GM19035 (cell line): Measurements from ENCODE around the gene NMNAT3.

Experiments used
- ATAC-seq: cut with Tn5 transposase; IDR thresholded peaks from one replicate; pipeline ENCODE4 v1.9.1; 2021; ENCODE audit not compliant: unreplicated experiment

Gene NMNAT3

DNA sequence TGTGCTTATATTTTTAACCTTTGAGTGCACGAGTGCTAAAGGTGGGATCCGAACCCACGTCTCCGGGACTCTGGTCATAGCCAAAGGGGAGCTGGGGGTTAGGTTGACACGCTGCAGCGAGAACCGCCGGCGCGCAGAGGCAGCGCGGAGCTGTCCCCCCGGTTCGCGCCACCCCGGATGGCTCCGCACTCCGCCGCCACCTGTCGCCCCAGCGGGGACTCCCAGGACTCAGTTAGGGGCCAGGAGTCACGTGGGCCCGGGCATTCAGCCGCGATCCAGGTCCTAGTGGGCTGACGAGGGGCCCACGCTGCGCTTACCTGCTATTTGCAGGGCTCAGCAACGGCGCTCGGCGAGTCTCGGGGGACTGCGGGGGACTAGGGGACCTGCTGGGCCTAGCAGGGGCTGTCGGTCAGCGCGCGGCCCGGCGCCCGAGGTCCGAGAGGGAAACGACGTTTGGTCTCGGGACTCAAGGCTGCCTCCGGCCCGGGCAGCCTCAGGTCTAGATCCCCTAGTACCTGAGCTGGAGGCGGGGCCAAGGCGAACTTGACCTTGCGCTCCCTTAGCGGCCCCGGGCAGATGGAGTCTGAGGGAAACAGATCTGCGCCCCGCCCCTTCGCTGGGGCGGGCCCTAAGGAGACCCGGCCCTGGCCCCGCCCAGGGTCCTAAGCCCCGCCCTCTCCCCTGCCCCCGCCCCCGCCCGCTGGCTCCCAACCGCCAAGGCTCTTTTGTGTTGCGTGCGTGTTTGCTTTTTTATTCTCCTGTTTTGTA lies at the start of gene NMNAT3:
NMNAT3 (minus strand) TSS at position 585 of the 768 bp plus-strand sequence. CDS start 50,248 bp downstream, outside the sequence.
- peak; percentile 99 for ATAC-seq

DNA sequence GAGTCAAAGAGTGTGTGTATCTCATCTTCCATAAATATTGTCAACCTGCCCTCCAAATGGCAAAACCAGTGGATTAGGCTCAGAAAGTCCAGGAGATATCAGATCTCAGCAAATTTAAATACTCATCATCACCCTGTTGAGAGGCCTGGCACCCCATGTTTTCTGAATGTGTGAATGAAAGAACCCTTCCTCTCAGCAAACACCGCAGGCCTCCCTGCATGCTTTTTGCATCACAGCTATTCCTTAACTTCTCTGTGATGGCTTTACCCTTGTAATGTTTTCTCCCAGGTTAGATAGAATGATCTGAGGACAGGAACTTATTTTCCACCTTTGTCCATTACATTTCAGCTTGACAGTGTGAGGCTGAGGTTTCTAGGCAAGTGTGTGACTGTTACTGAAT lies 43.6 kb upstream of the NMNAT3 start:
- no peak for ATAC-seq

DNA sequence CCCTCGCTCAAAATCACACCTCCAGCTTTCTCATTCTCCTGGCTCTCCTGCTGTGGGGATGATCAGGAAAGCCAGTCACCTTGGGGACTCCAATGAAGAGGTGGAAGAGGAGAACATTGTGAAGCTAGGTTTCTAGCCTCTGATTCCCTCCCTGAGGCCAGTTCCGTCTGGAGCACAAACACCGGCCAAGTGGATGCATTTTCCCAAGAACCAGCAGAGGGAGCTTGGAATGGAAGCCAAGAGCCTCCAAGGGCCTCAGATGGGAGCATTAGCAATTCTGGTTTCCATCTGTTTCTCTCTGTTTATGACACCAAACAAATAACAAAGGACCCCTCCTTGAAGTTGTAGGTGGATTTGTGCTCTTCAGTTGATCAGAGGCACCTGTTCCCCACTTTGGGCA lies 40.6 kb upstream of the NMNAT3 start:
- no peak for ATAC-seq

DNA sequence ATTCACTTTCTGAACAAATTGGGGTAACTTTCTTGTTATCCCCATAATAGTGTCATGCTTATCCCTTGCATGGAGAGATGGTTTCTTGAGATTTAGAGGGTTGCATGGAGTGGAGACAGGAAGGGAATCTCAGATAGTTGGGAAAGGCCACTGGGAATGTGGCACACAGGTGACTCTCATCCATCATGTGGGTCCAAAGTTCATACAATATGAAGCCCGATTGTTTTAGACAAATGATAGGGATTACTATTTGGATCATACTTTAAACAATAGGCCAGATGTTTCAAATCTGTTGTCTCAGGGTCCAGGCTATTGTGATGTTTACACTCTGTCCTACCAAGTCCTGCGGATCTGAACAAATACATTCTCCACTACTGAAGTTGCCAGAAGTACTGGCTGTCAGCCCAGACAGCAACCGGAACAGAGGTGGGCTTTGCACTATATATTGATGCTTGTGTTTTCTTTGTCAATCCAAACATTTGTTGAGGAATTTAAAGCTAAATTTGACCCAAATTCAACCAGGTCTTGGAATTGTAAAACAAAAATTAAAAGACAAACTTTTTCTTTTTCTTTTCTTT lies 39.2 kb upstream of the NMNAT3 start:
- ATAC-seq: no peak

DNA sequence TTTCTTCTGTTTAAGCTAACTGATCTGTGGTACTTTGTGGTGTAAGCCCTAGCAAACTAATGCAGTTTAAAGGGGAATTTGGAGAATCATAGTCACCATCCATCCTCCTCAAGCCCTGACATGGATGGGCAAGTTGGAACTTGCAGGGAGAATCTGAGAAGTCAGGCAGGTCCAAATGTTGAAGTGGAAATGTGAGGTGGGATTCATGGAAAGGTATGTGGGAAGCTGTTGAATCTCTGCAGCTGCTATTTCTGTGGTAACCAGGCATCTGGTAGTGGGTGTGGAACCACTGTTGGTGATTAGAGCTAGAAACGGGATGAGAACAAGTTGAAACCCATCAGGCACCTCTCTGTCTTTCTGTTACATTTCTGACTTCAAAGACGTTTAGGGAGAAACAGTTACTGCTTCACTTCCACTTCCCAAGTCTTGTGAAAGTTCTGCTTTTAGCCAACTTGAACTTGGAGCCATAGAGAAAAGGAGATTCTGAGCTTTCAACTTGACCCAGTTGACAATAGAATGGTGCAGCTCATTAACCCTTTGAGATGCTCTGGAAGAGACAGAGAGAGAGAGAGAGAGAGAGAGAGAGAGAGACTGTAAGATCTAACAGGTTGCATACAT lies 38.1 kb upstream of the NMNAT3 start:
- ATAC-seq: no peak

DNA sequence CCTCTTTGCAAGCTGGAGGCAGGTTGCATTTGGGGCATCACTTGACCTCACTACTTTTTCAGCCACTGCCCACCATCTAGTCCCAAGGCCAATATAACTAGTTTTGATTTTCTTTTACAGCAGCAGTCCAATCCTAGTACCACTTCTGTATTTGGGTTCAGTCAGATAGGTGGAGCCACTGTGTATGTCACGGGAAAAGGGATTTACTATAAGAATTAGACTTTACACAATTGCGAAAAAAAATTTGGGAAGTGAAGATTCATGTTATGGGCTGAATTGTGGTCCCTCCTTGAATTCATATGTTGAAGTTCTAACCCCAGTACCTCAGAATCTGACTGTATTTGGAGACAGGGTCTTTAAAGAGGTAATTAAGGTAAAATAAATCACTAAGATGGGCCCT lies 37.4 kb upstream of the NMNAT3 start:
- ATAC-seq: no peak

DNA sequence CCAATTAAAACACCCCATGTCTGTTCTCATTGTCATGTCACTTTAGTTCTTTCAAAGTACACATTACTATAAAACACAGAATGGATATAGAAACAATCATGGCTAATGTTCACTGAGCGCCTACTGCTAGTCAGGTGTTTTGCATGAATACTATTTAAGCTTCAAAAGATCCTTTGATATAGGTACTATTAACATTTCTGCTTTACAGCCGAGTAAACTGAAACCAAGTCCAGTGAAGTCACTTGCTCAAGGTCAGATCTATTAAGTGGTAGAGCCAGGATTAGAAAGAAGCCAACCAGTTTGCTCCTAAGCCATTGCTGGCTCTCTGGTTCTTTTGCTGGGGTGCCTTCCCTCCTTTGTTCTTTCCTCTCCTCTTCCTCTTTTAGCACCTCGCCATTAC lies 32.4 kb upstream of the NMNAT3 start:
- no peak for ATAC-seq

DNA sequence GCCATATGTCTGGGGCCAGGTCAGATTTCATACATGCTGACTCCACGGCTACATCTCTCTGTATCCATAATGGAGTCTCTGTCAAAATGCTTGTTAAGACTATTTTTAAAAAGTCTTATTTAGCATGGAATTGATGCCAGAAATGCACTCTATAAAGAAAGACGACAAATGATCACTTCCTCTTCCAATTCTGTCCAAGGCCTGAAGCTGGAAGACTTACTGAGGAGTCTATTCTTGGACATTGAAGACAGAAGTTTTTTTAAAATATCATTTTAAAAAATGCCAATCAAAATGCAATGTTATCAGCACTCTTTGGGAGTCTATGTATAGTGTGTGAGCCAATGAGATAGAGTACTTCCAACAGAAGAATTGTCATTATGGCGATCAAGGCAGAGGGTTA lies 27.9 kb upstream of the NMNAT3 start:
- no peak for ATAC-seq

DNA sequence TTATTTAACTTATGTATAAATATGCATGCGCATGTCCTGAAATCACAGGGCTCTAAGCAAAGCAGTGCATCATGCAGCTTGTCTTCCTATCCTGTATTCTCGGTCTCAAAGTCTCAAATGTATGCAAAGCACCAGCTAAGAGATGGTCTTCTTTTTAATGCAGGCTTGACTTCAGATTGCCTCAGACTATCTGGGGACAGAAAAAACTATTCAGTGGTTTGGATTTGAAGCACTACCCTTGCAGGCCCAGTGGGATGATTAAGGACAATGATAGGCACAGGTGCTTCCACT lies 18.5 kb upstream of the NMNAT3 start:
- no peak for ATAC-seq

DNA sequence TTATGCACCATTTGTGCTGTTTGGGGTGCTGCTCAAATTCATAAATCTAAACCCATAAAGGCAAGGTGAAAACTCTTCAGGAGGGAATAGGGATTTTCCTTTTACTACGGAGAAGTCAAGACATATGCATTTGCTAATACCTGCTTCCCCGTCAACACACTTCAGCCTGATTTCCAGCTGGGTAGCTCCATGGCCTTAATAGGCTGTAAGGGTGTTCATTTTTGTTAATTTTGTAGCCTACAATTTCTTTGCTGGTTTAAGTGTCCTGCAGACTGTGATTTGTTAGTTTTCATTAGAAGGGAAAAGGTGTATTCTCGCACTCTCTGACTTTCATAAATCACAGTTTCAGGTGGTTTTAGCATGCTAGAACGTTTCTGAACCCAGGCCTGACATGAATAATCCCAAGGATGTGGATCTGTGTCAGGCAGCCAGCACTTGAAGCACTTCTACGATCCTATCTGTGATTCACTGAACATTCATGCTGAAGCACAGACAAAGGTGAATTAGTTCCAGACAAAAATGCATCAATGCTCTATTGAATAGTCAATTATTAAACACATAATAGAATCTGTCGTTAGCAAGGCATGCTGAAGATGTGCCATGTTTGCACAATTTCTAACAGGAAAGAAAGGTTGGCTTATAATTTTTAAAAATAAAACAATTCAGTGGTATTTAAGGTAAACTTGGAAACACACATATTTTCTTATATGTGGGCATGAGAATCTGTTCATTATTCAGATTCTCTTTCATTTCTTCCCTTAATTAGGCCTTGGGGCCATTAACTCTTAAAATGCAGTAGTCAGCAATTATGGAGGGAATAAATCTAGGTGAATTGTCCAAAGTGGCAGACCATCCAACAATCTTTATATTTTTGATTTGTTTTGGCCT lies 17.9 kb upstream of the NMNAT3 start:
- ATAC-seq: no peak

DNA sequence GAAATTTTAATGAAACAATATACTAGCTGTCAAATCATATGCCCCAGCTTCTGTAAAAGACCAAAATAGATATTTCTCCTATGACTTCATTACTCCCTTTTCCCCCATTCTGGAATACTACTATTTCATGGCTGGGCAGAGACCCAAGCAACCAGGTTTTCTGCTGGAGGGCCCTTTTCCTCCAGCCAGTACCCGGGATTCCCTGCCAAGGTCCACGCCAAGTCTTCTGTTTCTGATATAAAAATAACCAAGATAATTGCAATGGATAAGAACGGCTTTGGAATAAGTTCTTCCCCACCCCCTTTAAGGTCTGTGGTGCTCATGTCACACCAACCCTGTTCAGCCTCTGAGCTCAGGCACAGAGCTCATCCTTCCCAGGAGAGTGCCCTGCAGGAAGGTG lies 17.2 kb upstream of the NMNAT3 start:
- no peak for ATAC-seq

DNA sequence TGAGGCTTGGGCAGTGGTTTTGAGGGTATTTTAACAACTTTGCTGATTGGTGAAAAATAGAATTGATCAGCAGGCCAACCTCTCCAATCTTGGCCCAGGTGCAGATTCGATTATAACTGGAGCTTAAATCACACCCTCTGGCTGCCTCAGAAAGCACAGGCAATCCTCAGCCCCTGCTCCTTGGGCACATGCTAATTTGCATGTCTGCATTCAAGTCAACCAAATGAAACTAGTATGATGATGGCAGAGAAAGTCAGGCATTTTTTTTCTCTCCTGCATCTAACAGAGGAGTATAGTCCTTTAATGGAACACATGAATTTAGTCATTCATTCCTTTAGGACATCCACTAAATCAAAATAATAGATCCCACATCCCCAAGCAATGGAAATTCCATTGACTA lies 16.8 kb upstream of the NMNAT3 start:
- no peak for ATAC-seq

DNA sequence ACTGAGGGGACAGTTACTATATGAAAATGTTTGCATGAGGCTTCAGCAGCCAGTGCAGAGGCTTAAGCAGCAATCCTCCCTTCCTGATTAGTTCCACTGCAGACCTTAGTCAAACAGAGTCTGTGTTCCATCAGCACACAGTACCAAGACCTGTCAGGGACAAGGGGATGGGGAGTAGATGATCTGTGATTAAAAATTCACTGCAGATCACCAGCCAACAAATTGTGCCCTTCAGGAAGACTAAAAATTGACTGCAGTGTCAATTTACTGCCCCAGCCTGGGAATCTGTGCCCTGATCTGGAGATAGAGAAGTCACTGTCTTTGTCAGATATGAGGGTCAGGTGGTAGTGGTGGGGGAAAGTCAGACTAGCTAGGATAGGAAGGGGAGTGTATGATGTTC lies 13.8 kb upstream of the NMNAT3 start:
- no peak for ATAC-seq

DNA sequence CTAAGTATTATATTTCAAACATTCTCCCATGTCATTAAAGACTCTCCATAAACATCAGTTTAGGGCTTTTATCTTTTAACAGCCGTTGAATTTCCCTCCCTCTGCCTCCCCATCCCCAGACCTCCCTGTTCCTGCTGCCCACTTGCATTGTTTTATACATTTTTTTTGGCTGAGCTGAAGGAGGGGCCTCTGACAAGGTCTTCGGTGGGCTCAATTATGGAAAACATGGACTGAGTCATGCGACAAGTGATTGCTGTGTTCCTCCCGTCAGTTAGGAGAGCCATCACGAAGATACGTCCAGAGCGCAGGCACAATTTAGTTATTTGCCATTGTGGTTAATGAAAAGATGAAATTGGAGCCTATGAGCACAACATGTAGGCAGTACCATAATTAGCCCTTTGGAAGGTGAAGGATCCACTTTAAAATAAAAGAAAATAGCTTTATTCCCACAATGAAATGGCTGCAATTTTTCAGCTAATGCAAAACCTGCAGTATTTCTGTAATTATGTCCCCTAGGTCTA lies 12.0 kb upstream of the NMNAT3 start:
- ATAC-seq: no peak

DNA sequence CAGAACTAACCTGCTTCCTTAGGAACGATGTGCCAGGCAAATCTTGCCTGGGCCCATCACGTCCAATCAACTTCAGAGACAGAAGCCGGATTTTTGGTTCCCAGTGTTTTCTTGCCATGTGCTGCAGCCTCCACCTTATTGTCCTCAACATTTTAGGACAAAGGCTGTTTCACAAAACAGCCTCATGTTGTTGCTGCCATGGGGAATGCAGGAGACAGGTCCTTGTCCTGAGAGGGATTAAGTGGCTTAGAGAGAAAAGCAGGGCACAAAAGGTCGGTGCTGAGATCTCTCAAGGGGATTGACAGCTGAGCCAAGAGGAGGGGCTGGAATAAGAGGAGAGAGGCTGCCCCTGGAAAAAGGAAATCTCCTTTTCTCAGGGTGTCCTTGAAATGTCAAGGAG lies 11.3 kb upstream of the NMNAT3 start:
- ATAC-seq: no peak

DNA sequence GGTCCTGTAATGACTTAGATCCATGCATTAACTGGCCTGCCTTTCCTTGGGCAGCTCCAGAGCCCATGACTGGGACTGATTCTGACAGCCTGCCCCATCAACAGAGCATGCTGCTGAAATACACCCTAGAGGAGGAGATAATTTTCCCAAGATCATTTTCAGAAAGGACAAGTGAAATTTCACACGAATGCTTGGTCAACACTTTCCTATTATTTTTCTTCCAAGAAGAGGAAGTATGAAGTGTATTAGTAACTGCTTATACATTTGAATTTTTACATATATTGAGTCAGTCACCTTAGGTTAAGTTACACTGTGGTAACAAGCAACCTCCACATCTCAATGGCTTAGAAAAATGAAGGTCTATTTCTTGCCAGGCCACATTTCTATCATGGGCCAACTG lies 9.7 kb upstream of the NMNAT3 start:
- no peak for ATAC-seq

DNA sequence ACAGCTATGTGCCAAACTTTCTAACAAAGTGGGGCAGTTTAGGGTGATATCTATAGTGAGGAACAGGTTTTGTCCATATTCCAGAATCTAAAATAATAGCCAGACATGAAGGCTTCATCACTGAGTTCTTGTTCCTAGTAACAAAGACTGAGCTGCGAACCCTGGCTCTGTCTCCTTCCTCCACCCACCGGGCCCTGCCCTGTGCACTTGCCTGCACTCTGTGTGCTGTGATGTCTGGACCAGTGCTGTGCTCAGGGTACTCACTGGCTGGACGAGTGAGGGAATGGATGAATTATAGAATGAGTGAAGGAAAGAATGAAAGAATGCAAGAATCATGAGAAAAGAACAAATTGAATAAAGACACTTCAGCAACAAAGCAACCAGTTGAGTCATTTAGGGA lies 8.9 kb upstream of the NMNAT3 start:
- ATAC-seq: no peak

DNA sequence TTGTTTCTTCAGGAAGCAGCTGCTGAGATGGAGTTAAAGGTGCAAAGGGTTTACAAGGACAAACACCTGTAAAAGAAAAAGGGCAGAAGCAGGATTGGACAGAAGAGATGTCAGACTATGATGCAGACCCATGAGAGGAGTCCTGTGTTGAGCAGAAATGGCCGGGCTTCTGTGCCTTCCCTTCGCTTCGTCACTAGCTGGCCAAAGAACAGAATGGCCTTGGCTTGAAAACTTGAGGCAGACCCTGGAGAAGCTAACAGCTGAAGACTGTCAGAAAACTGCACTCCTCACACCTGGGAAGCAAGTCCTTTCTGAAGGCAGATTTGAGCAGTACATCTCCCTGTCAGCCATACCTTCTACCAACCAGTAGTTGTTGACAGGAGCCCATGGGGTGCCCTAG lies 8.4 kb upstream of the NMNAT3 start:
- no peak for ATAC-seq

DNA sequence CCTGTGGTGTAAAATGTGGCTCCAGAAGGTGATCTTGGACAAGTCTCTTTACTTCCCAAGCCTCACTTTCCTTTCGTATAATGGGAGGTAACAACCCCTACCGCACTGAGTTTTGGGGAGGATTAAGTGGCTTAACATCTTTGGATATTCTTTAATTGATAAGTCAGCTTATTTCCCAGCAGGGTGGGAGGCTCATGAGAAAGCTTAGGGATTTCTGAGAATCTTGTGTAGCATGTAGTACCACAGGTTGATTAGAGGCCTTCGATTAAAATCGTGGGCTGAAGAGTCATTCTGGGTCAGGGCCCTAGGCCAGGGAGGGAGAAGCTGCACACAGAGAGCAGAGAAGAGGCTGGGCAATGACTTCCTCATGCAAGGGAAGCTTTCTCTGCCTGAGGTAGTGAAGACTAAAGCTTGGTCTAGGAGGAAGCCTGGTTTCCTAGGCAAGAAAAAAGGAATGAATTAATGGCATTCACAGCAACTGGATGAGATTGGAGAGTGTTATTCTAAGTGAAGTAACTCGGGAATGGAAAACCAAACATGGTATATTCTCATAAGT lies 1.5 kb upstream of the NMNAT3 start:
- ATAC-seq: no peak

DNA sequence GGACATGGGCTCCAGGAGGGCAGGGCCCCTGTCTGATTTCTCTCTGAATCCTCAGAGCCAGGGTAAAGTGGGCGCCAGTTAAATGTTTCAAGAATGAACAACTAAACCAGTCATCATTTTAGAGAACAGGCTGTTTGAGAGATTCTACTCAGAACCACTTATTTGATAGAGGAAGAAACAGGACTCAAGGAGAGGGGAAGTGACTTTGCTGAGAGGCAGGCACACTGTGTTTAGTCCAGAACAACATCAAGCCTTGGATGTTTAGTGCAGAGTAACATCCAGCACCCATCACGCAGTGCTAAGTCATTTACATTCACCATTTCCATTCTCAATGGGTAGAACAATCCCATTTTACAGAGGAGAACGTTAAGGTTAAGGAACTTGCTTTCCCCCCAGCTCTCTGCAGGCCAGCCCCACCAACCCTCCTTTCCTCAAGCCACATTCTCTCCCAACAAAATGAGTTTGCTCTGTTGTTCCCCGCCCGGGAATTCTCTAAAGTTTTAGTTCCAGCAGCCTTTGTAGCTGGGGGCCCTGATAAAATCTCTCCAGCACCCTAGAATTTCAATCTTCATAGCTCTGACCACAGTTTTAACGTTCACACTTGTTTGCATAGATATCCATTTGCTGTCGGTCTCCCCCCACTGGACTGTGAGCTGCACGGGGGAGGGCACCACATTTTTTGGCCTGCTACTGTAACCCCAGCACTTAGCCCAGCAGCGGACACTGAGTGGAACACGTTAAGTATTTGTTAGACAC lies 962 bp downstream of the NMNAT3 start:
- no peak for ATAC-seq
